ENCODE data around the gene D2HGDH.
"Not testable (repeated sequence)": the region's sequence is repeated elsewhere in the genome, so short reads cannot be mapped to it uniquely, and the experiment has no call there.

Gene D2HGDH

DNA sequence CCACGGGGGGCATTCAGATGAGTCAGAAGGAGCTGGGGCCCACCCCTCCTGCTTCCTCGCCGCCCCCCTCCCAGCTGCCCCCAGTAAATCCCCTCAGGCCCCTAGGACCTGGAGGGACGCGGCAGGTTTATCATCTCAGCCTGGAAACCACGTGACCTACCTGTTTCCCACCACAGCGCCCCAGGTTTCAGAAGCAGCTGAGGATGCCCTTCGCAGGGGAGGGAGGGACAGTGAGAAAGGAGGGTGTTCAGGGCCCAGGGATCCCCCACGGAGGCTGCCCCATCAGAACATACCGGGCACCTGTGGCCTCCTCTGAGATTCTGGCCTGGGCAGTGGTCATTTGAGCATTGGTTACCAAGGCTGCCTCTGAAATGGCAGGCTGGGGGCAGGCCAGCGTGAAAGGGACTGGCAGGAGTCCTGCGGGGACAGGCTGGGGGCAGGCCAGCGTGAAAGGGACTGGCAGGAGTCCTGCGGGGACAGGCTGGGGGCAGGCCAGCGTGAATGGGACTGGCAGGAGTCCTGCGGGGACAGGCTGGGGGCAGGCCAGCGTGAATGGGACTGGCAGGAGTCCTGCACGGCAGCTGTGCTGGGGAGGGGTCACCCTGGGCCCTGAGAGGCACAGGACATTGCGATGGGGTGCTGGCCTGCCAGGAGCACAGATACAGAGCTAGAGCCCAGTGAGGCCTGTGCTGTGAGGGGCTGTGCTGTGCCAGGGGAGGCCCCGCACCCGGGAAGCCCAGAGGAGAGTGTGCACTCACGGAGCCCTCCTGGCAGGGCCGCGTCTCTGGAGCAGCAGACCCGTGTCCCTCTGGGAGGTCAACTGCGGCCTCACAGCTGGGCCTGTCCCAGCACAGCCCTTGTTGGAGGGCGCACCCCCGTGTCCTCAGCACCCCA is 76.1 kb downstream of the D2HGDH start:
- DNase-seq, result no peak

DNA sequence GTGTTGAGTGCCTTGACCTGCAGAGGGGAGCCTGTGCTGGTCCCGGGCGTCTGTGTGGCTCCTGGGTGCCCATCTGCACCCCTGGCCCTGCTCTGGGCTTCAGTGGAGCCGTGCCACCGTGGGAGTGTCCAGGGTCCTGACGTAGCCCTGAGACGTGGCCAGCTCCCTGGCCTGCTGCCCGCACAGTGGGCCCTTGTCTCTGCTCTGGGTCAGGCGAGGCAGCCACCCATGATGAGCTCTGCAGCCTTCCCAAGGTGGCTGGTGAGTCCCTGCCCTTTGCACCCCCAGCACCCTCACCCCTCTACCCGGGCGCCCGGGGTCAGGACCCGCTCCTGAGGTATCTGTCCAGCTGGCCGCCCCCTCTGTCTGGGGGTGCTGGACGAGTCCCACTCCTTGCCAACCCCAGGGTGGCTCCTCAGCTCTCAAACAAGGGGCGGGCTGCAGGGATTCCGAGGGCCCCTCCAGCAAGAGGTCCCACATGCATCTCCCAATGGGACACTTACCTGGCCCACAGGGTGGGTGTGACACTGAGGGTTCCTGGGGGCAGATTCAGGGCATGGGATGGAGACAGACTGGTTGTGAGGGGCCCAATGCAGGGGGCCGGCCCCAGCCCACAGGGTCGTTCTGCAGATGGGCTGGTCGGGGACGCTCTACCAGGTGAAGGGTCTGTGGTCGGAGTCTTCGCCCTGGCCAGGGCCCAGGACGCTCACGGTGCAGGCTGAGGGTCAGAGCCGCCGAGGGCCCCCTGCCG is 76.9 kb downstream of the D2HGDH start:
- no peak for DNase-seq

DNA sequence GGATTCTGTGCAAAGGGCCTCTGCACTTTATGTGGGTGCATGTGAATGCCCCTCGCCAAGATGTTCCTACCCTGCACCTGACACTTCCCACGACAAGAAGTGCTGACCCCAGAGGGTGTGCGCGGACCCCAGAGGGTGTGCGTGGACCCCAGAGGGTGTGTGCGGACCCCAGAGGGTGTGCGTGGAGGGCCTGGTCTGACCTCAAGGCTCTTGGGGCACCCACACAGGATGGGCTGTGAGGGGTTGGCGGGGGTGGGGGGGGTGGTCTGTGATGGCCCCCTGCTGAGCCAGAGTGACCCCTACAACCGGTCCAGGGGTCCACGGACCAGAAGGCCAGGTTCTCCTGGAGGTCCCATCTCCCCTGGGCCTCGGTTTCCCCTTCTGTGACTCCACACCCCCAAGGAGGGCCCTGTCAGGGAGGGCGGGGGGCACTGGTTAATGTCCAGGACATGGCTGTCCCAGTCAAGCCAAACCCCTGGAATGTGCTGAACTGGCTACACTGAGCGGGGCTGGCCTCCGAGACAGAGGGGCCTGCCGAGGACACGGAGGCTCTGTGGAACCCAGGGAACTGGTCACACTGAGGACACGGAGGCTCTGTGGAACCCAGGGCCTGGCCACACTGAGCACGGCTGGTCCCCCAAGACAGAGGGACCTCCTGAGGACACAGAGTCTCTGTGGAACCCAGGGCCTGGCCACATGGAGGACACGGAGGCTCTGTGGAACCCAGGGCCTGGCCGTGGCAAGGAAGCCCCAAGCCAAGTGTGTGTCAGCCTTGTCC is 77.7 kb downstream of the D2HGDH start:
- no peak for DNase-seq

DNA sequence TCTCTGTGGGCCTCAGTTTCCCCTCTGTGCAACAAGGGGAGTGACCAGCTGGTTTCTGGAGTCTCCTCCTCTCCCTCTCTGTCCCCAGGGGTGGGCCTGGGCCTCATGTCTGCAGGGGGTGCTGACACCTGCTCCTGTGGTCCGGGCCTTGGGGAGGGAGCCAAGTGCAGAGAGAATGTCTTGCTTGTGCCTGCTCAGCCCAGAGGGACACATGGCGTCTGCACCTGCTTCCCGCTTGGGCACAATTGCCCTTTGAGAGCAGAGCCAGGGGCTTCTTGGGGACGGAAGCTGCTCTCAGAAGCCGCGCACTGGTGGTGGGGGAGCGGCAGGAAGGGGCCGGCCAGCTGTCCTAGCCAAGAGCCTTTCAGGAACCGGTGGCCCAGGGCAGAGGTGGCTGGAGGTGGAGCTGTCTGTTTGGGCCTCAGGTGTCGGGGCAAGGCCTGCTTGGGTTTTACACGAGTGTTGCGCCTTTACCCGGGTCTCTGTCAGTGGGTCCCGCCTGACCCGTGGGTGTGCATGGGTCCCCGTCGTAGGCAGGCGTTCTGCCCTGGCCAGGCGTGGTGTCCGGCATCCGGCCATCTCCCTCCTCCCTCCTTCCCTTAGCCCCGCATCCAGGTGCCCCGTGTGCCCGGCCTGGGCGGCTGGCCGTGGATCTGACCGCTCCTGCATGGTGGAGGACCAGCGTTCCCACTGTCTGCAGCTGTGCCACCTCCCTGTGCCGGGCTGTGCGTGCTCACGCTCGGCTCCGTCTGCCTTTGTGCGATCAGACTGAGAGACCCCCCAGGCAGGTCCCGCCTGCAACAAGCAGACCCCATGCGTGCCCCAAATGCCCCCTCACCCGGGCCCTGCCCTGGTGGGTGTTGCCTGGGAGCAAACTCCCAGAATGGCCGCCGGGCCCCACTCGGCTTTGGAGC is 78.6 kb downstream of the D2HGDH start:
- no peak for DNase-seq

GRCh38 chr2:241813644-241814392 is 79.4 kb downstream of the D2HGDH start:
- DNase-seq, result no peak

DNA sequence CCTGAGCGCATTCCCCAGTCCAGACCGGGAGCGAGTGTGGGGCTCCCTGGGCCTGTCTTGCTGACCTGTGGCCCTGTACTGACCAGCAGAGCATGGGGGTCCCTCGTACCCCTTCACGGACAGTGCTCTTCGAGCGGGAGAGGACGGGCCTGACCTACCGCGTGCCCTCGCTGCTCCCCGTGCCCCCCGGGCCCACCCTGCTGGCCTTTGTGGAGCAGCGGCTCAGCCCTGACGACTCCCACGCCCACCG is 79.9 kb downstream of the D2HGDH start:
- no peak for DNase-seq

DNA sequence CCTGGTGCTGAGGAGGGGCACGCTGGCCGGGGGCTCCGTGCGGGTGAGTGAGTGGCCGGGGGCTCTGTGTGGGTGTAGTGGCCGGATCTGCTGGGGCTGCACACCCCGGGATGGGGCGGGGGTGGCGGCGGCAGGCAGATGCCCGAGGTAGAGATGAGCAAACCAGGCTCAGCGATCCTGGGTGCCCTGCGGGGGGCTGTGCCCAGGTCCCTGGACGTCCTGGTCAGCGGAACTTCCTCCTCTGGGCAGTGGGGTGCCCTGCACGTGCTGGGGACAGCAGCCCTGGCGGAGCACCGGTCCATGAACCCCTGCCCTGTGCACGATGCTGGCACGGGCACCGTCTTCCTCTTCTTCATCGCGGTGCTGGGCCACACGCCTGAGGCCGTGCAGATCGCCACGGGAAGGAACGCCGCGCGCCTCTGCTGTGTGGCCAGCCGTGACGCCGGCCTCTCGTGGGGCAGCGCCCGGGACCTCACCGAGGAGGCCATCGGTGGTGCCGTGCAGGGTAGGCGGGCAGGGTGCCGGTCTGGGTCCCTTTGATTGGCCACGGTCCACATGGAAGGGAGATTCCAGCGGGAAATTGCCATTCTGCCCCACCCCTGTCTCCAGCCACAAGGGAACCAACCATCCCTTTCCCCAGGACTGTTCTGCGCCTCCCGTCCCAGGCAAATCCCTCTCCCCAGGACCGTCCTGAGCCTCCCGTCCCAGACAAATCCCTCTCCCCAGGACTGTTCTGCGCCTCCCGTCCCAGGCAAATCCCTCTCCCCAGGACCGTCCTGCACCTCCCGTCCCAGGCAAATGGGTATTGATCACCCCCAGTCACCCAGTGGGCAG is 80.4 kb downstream of the D2HGDH start:
- DNase-seq, result no peak

DNA sequence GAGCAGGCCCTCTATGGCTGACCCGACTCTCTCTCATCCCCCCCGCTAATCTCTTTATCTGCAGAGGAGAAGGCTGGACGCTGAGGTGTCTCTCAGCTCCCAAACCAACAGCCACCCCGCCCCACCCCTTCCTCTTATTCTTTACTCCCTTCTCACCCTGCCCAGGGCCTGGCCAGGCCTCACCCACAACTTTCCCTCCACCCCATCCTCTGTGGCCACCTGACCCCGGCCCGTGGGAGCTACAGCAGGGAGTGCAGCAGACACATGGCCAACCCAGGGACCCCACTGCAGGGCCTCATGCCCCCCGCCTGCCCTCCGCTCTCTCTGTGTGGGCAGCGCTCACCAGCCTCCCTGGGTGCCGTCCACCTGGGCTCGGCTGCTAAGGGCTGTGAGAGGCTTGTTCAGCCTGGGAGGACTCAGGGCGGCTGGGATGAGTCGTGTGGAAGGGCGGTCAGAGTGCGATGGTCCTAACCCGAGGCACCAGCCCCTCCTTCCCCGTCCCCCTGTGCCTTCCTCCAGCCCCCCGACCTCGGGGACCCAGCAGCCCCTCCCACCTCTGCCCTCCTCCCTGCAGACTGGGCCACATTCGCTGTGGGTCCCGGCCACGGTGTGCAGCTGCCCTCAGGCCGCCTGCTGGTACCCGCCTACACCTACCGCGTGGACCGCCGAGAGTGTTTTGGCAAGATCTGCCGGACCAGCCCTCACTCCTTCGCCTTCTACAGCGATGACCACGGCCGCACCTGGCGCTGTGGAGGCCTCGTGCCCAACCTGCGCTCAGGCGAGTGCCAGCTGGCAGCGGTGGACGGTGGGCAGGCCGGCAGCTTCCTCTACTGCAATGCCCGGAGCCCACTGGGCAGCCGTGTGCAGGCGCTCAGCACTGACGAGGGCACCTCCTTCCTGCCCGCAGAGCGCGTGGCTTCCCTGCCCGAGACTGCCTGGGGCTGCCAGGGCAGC is 81.3 kb downstream of the D2HGDH start:
- DNase-seq, result no peak

- no peak for DNase-seq
These were observed 82.1 kb downstream of the D2HGDH start for GRCh38 chr2:241816431-241817121.

DNA sequence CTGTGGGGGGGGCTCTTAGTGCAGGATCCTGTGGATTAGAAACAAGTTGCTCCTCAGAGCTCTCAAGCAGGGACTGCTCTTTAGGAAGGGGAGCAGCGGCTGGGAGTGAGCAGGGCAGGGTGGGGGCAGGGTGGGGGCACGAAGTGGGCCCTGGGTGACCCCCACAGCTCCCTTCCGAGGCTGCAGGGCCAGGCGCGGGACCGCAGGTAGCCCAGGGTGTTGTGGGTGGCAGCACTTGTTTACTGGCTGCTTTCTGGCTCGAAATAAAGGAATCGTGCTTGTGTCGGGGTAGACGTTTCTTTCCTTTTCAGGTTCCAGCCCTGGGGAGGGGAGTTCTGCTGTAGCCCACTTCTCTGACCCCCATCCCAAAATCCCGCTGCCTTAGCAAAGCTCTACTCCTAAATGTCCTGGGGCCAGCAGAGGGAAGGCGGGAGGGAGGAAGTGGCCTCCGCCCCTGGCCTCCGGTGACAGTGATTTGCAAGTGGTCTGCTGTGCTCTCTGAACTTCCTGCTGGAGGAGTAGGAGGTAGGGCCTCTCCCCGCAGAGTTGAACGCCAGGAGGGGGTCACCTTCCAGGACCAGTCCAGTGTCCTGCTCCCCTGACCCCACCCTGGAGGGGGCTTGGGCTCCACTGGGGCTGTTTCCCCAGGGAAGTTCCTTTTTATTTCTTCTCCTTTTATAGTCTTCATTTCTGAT is 82.8 kb downstream of the D2HGDH start:
- DNase-seq, result no peak

GRCh38 chr2:241817821-241818215 is 83.4 kb downstream of the D2HGDH start:
- not testable (repeated sequence) for DNase-seq

Measured in amniotic stem cell (primary cell).